ENCODE data around the gene TLCD3B. TPM values are rescaled to one million over a fixed set of nuclear protein-coding genes. Genes with fewer than 3 reads are reported as not detected.

TLCD3B gene
- total and polyA plus RNA-seq, 2 donors from 2014 or later = not detected

GRCh38 chr16:30032083-30032819 lies 1.2 kb upstream of the TLCD3B start:
- FAIRE-seq = no peak
- no peak overlapping the region for H3K9ac ChIP-seq (ENCODE audit: low read length in 3 of 3)
- intact Hi-C loops (cut with DNase I) = no loop called here

GRCh38 chr16:30031477-30031918 lies 427 bp upstream of the TLCD3B start:
- no peak overlapping the region for H3K27ac ChIP-seq (ENCODE audit: low read depth in 2 of 2, low read length in 2 of 2)
- intact Hi-C loops (cut with DNase I) = no loop called here
- no peak overlapping the region for H3K9ac ChIP-seq (ENCODE audit: low read length in 3 of 3)
- H3K9me3 ChIP-seq (ENCODE audit: control insufficient read depth in 2 of 3, insufficient read depth in 1 of 3, low read length in 3 of 3) = no peaks in the 10 kb centered on the region
- FAIRE-seq = no peak
- TF ChIP-seq, protein P1, sequence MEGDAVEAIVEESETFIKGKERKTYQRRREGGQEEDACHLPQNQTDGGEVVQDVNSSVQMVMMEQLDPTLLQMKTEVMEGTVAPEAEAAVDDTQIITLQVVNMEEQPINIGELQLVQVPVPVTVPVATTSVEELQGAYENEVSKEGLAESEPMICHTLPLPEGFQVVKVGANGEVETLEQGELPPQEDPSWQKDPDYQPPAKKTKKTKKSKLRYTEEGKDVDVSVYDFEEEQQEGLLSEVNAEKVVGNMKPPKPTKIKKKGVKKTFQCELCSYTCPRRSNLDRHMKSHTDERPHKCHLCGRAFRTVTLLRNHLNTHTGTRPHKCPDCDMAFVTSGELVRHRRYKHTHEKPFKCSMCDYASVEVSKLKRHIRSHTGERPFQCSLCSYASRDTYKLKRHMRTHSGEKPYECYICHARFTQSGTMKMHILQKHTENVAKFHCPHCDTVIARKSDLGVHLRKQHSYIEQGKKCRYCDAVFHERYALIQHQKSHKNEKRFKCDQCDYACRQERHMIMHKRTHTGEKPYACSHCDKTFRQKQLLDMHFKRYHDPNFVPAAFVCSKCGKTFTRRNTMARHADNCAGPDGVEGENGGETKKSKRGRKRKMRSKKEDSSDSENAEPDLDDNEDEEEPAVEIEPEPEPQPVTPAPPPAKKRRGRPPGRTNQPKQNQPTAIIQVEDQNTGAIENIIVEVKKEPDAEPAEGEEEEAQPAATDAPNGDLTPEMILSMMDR (IDR thresholded peaks at IDR 0.05; ENCODE audit: borderline replicate concordance, extremely low read depth, insufficient read depth) = no peak
- no peak for DNase-seq
- H3K4me1 ChIP-seq (ENCODE audit: control insufficient read depth in 2 of 3, insufficient read depth in 2 of 3, low read depth in 1 of 3, low read length in 3 of 3) = no peaks in the 10 kb centered on the region
- H3K36me3 ChIP-seq (ENCODE audit: control insufficient read depth in 2 of 3, insufficient read depth in 3 of 3, low read length in 3 of 3) = no peaks in the 10 kb centered on the region
- no peak overlapping the region for H3K4me3 ChIP-seq (ENCODE audit: low read length in 3 of 3)
- peaks cover 3% of the 10 kb centered on the region for H3K27me3 ChIP-seq (ENCODE audit: control insufficient read depth, insufficient read depth, low read length)

More at GRCh38 chr16:30032083-30032819, 1.2 kb upstream of the TLCD3B start:
- TF ChIP-seq, protein P1 (IDR thresholded peaks at IDR 0.05; ENCODE audit: borderline replicate concordance, extremely low read depth, insufficient read depth) = peak; percentile 67
- Histone ChIP-seq H3K9me3 (ENCODE audit: control insufficient read depth in 2 of 3, insufficient read depth in 1 of 3, low read length in 3 of 3) (no peaks in the 10 kb centered on the region), H3K27me3 (ENCODE audit: control insufficient read depth, insufficient read depth, low read length) (peaks cover 3% of the 10 kb centered on the region), H3K4me3 (ENCODE audit: low read length in 3 of 3) (no peak overlapping the region), H3K4me1 (ENCODE audit: control insufficient read depth in 2 of 3, insufficient read depth in 2 of 3, low read depth in 1 of 3, low read length in 3 of 3) (no peaks in the 10 kb centered on the region), H3K27ac (ENCODE audit: low read depth in 2 of 2, low read length in 2 of 2) (no peak overlapping the region), H3K36me3 (ENCODE audit: control insufficient read depth in 2 of 3, insufficient read depth in 3 of 3, low read length in 3 of 3) (no peaks in the 10 kb centered on the region)
- DNase-seq = peak in 4 of 5 donors; percentile 83 to 89 (median 85)

DNA sequence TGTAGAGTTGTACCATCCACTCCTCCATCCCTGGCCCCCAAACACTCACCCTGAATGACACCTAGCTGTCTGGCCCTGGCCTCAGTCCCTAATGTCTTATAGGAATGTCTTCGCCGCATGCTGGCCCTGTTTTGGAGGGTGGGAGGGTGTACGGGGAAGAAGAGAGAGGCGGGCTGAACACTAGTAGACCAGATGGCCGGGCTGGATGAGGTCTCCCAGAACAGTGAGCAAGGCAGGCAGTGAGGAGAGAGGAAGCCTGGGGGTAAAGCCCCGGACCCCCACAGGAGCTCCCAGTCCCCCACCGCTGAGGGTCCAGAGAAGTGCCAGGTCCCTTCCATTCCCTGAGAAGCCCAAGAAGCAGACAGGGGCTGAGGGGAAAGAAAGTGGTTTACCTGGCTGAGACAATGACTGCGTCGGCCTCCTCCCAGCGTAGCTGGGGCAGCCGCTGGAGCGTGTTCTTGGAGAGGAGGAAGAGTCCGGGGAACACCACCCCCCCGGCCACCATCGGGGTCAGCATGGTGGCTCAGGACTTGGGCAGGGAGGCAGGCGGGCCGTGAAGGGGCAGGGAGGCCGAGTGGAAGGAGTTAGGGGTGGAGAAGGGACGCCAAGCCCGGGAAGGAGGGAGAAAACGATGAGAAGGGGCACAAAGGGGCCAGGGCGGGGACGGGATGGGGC lies 923 bp downstream of the TLCD3B start:
- Histone ChIP-seq H3K4me1 (ENCODE audit: control insufficient read depth in 2 of 3, insufficient read depth in 2 of 3, low read depth in 1 of 3, low read length in 3 of 3) (no peaks in the 10 kb centered on the region), H3K9me3 (ENCODE audit: control insufficient read depth in 2 of 3, insufficient read depth in 1 of 3, low read length in 3 of 3) (no peaks in the 10 kb centered on the region), H3K4me3 (ENCODE audit: low read length in 3 of 3) (no peak overlapping the region), H3K9ac (ENCODE audit: low read length in 3 of 3) (no peak overlapping the region), H3K27ac (ENCODE audit: low read depth in 2 of 2, low read length in 2 of 2) (no peak overlapping the region), H3K36me3 (ENCODE audit: control insufficient read depth in 2 of 3, insufficient read depth in 3 of 3, low read length in 3 of 3) (no peaks in the 10 kb centered on the region), H3K27me3 (ENCODE audit: control insufficient read depth, insufficient read depth, low read length) (peaks cover 3% of the 10 kb centered on the region)
- TF ChIP-seq, protein P1 (IDR thresholded peaks at IDR 0.05; ENCODE audit: borderline replicate concordance, extremely low read depth, insufficient read depth) = no peak
- FAIRE-seq (no peak), DNase-seq (no peak)
- intact Hi-C loops (cut with DNase I) = no loop called here

Data from kidney (tissue), 14 donors.